GM10847 (cell line): Measurements from ENCODE around the gene PLAAT1.

Experiments used
- POLR2A ChIP-seq: IDR thresholded peaks from 2 replicates; pipeline ENCODE4 v1.6.1; 2011; ENCODE audit not compliant: insufficient read length; ENCODE audit errors: extremely low read depth

Gene PLAAT1

GRCh38 chr3:193237030-193237429 lies 4.0 kb upstream of the PLAAT1 start:
- no peak for TF ChIP-seq POLR2A

DNA sequence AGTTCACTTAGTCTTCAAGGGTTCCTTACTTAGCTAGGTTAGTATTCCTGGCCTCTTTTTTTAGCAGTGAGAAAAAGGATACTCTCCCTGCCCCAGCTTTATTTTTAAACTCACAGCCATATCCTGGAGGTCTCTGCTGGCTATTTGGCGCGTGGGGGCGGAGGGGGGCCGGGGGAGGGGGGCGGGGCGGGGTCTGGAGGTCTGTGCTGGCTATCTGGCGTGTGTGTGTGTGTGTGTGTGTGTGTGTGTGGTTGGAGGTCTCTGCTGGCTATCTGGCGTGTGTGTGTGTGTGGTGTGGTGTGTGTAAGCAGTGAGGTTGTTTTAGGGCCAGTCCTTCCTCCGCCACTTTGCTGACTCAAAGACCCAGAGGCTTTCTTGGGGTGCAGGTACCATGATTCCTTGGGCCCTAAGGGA lies 579 bp upstream of the PLAAT1 start:
- TF ChIP-seq POLR2A: no peak

DNA sequence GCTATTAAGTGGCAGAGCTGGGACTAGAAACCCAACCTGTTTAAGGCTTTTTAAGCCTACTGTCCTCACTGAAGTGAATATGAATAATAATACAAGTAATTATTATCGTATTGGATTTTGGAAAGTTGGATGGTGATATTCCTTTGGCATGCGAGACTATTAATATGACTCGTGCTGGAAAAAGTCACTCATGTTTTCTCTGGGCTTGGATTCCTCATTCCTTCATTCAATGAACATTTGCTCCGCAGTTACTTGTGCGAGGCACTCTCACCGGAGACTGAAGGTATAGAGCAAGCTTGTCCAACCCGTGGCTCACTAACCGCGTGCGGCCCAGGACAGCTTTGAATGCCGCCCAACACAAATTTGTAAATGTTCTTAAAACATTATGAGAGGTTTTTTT lies 694 bp downstream of the PLAAT1 start:
- TF ChIP-seq POLR2A: no peak

DNA sequence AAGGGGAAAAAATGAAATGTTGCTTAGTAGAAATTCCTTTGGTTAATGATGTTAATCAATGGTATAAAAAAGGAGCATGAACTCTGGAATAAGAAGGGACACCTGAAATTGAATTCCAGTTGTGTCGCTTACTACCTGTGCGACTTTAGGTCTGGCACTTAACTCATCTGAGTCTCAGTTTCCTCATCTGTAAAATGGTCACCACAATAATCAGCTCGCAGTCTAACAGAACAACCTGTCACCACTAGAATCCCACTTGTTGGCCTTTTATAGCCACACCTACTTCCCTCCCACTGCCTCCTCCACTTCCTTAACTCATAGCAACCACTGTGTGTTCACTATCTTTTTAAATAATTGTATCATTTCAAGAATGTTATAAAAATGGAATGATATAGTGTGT lies 2.5 kb downstream of the PLAAT1 start:
- TF ChIP-seq POLR2A: no peak

- no peak for TF ChIP-seq POLR2A
These were observed 7.9 kb downstream of the PLAAT1 start for GRCh38 chr3:193248848-193249468.

DNA sequence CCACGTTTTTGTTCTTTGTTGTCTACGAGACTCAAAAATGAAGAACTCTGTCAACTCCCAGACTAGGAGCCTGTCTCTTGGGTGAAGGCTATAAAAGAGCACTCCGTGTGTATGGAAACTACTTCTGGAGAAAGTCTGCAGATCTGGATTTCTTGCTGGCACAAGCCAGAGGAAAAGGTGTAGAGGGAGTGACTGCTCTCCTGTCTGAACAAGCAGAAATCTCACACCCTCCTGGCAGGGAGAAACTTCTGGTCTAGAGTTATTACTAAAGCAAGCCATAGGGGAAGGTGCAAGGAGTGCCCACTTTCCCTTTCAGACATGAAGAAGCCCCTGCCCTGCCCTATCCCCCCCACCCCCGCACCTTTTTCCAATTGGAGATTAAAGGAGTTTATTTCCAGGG lies 9.5 kb downstream of the PLAAT1 start:
- TF ChIP-seq POLR2A: no peak

DNA sequence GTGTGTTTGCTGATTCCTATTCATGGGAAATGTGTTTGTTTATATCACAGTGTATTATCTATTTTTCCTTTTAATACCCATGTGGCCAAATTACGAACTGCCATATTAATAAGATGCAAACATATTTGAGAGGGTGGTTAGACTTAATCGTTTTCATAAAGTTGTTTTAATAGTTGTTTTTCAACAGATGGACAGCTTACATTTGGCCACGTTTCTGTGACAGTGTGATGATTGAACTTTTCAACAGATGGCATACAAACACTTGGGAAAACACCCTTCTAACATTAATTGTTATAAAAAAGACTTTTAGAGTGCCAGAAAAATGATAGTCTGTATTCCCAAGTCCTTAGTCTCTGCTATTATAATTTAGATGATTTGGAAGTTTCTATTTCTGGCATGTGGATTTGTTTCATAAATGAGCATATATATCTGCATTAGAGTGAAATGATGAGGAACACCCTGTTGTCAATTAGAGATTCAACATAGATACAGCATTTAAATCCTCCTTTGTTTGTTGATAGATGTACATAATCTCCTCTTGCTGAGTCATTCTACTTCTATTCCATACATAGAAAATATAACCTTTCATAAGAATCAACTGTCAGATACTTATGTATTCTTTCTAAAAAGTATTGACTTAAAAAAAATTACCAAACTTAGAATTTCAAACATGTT lies 13.1 kb downstream of the PLAAT1 start:
- TF ChIP-seq POLR2A: no peak

DNA sequence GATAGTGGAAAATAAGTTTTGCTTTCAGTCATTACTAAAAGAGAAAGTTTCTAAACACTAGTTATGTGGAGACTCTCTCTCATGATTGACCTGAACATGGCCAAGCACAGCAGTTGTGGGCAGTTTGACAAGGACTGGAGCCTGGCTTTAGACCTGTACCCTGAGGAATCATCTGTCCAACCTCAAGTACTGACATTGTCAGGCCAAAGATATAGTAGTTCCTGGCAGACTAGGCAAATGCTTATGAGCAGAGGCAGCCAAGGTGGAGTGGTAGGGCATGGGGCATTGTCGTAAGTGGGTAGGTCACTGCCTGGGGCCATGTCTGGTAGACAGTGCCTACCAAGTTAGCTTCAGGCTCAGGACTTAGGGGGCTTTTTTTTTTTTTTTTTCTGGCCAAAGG lies 20.9 kb downstream of the PLAAT1 start:
- TF ChIP-seq POLR2A: no peak

- TF ChIP-seq POLR2A: no peak
These were observed 21.7 kb downstream of the PLAAT1 start for GRCh38 chr3:193262707-193263106.

DNA sequence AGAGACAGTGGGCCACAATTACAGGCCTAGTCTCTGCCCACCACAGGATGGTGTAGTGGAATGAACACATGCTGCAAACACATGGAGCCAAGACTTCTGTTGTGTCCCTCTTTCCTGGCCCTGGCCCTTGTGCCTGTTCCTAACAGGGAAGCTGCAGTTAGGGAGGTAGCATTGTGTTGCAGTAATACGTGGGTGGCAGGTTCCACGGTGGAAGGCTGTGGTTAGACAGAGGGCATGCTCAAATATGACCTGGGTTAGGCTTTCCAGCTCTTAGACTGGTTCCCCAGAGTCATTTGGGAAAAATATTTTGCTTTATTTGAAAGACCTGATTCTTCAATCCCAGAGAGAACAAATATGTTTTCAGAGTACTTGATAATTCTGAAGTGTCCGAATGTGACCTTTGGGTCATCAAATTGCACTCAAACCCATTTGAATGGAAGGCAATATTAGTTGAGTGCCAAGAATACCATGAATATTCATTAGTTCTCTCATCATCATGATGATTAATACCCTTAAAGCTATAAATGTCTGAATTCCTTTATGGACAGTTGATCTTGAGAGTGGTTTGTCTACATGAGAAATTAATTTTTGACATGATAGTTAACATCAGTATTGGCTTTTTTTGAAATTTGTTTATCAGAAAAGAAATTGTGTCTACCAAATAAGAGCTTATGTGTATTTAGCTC lies 28.5 kb downstream of the PLAAT1 start:
- TF ChIP-seq POLR2A: no peak

DNA sequence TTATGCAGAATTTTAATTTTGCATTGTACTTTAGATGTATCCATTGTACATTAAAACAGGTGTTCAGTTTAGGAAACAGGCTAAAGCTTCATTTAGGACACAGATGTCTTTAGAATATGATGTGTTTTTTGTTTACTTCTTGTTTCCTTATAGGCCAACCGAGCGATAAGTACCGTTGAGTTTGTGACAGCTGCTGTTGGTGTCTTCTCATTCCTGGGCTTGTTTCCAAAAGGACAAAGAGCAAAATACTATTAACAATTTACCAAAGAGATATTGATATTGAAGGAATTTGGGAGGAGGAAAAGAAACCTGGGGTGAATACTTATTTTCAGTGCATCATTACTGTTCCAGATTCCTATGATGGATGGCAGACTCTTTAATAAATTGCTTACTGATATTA lies 29.4 kb downstream of the PLAAT1 start:
- no peak for TF ChIP-seq POLR2A

- TF ChIP-seq POLR2A: no peak
These were observed 30.2 kb downstream of the PLAAT1 start for GRCh38 chr3:193271101-193271840.

- no peak for TF ChIP-seq POLR2A
These were observed 51.4 kb downstream of the PLAAT1 start for GRCh38 chr3:193292386-193292785.

DNA sequence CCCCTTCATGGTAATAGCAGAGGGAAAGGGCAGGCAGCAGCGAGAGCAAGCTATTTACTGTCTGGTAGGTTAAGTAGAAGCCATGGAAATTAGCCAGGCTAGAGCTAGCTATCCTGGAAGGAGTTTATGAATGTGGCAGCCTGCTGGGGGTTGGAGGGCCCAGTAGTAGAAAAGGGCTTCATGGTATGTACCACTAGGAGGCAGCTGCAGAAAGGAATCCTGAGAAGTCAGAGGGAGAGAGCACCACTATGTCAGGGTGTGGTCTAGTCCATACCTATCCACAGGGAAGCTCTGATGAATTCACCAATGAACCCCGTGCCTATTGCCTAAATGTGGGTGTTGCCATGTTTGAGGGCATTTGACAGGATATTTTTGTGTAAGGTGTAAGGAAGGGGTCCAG lies 55.0 kb downstream of the PLAAT1 start:
- no peak for TF ChIP-seq POLR2A

DNA sequence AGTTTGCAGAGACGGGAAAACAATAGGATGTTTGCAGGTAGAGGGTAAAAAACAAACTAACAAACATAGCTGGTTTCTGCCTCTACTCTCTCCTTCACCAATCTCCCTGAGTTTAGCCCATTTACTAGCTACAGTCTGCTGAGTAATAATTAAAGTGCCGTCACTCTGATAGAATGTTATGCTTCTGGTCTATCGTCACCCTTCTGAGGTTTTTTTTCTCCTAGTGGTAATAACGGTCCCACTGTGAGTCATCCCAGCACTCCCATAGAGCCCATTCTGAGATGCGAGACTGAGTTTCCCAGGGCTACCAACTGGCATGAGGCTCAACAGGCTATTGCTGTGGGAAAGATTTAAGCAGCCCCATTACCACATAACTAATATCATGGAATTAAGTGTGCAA lies 56.4 kb downstream of the PLAAT1 start:
- no peak for TF ChIP-seq POLR2A

DNA sequence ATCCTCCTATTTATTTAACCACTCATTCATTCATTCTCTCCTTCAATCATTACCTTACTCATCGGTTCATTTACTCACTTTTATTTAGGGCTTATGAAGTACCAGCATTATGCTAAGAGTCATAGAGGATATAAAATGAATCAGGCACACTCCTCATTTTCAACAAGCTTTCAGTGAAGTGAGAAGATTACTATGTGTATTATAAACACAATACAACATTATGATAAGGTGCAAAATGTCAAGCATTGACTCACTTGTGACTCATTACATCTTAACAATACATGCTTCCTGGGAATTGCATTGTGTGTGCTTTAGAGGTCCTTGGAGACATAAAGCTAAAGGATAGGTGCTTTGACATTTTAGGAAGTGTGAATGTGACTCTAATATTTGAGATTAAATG lies 60.4 kb downstream of the PLAAT1 start:
- no peak for TF ChIP-seq POLR2A

DNA sequence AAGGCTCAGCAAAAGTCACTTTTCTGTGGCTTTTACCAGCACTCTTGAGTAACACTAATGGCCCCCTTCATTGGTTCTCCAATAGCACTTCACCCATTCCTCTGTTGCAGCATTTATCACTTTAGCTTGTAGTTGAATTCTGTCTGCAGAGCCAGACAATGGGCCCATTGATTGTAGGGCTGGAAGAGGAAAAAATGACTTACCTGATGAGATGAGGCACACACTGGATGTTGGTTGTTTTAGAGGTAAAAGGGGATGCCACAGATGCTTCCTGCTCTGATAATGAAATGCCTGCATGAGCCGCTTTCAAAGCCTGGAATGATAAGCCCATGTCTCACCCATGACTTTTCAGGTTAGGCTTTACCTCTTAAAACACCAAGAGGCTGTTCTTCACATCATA lies 64.3 kb downstream of the PLAAT1 start:
- TF ChIP-seq POLR2A: no peak
